HG03457 (cell line): ENCODE results near the gene SLC36A4.
"Not testable (repeated sequence)": the region's sequence is repeated elsewhere in the genome, so short reads cannot be mapped to it uniquely, and the experiment has no call there.

Experiments
- ATAC-seq: cut with Tn5 transposase; IDR thresholded peaks from one replicate; pipeline ENCODE4 v1.9.1; 2021; ENCODE audit warnings: moderate number of reproducible peaks; ENCODE audit not compliant: unreplicated experiment

Gene SLC36A4

DNA sequence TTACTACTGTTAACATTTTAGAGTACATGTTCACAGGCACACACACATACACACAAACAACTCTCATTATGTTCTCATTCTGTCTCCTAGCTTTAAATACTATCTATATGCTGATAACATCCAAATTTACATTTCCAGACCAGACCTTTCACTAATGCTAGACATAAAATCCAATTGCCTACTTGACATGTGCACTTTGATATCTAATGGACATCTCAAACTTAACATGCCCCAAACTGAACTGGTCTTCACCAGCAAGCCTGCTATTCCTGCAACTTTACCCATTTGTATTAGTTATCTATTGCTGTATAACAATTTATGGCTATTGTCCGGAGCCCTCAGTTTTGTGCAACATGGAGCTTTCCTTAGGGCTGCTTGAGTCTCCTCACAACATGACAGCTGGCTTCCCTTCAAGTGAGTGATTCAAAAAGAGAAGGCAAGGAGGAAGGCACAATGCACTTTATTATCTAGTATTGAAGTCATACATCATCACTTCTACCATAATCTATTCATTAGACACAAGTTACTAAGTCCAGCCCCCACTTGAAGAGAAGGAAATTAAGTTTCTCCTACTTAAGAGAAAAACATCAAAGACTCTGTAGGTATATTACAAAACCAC, 3.0 kb downstream of the SLC36A4 start:
- ATAC-seq: no peak

DNA sequence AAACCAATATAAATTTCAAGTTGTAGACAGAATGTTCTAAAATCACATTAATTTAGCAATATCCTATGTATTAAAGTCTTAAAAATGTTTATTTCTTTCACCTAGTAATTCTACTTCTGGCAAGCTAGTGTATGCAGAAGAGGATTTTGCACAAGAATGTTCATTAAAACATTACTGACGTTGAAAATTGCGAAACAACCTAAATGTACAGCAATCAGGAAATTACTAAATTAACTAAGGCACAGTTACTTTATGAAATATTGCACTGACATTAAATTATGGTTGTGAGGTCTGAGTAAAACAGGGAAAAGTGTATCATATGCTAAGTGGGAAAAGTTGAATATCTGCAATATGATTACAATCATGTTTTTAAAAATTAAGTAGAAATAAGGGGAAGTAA, 4.1 kb downstream of the SLC36A4 start:
- no peak for ATAC-seq

DNA sequence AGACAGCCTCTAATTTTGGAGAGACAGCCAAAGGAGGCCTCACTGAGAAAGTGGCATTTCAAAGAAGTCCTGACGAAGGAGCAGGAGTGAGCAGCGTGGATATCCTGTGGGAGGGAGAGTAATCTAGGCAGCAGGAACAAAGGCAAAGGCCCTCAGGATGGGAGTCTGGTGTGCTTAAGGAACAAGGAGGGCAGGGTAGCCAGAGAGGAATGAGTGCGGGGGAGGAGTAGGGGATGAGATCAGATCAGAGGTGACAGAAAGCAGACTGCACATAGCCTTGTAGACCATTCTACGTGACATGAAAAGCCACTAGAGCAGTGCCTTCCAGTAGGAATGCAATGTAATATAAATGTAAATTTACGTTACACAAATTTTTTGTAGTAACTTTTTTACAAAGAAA, 5.6 kb downstream of the SLC36A4 start:
- ATAC-seq: no peak

DNA sequence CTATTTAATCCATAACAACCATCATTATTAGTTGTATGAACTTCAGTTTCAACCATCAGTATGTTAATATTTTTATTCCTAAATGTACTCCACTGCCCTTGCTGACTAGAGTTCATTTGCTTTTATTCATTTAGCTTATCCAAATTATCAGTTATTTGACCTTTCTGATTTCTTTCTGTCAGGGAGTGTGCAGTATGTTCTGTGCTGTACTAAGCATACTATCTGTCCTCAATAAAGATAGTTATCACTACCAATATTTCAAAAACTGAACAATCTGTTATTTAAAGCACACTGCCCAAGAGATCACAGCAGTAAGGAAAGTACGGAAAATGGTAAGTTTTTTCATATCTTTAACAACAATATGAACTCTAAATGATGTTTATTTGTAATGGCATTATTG, 8.3 kb downstream of the SLC36A4 start:
- ATAC-seq: no peak

DNA sequence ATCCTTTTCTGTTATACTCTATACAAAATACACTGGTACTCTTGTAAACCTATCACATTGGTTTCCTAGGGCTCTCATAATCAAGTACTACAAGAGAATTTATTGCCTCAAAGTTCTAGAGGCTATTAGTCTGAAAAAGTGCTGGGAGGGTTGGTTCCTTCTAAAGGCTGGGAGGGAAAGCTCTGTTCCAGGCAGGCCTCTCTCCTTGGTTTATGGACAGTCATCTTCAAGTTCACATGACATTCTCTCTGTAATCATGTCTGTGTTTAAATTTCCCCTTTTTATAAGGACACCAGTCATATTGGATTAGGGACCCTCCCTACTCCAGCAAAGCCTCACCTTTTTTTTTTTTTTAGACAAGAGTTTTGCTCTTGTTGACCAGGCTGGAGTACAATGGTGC, 9.1 kb downstream of the SLC36A4 start:
- no peak for ATAC-seq

DNA sequence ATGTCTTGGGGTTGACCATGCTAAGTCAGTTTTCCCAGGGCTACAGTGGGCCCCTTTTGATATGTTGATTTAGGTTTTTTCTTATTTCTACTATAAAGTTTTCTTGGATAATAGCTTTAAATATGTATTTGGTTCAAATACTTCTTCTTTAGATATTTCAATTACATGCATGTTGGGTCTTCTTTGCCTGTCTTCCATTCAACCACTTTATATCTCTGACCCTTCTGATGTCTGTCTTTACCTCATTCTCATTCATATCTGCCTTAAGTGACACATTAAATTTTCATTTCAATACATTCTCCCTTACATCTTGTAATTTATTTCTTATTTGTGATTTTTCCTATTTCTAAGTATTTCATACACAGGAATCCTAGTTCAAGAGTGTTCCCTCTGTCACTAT, 10.5 kb downstream of the SLC36A4 start:
- no peak for ATAC-seq

DNA sequence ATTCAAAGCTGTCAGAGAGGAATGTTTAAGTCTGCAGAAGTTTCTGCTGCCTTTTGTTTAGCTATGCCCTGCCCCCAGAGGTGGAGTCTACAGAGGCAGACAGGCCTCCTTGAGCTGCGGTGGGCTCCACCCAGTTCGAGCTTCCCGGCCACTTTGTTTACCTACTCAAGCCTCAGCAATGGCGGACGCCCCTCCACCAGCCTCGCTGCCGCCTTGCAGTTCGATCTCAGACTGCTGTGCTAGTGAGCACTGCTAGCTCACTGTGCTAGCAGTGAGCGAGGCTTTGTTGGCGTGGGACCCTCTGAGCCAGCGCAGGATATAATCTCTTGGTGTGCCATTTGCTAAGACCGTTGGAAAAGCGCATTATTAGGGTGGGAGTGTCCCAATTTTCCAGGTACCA, 19.9 kb downstream of the SLC36A4 start:
- ATAC-seq: not testable (repeated sequence)

DNA sequence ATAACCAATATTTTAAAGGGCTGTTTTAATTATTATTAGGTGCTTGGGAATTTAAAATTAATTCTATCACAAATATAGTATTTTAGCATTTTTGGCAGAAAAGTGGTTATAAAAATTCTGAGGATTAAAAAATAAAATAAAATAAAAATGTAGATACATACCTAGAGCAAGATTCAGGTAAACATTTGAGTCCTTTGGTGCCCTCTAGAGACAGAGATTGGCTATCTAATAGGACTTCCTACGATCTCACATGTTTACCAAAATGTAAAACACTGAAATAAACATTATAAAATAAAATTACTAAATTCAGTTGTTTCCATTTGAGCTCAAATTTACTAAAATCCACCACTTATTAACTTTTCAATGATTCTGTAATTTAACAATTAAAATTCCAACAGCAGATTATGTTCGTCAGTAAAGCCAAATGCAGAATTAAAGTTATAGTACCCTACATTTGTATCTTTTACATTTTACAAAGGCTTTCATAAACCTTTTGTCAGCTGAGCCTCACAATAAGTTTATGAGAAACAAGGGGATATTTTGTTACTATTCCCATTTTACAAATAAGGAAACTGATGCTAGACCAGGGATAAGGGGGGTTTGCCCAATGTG, 27.7 kb downstream of the SLC36A4 start:
- ATAC-seq: no peak

DNA sequence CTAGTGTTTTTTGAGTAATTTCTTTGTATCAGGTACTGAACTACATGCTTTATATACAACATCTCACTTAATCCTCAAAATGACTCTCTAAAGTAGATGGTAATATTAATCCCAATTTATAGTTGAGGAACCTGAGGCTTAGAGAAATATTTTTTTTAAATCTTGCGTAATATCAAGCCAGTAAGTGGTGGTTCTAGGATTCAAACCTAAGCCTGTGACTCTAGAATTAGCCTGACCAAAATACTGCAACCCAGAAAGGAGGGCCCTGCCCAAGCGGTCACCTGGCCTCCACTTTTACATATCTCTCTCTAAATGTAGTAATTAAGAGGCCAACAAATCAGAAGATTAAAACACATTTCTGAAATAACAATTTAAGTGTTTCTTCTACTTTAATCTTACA, 28.6 kb downstream of the SLC36A4 start:
- ATAC-seq: no peak

DNA sequence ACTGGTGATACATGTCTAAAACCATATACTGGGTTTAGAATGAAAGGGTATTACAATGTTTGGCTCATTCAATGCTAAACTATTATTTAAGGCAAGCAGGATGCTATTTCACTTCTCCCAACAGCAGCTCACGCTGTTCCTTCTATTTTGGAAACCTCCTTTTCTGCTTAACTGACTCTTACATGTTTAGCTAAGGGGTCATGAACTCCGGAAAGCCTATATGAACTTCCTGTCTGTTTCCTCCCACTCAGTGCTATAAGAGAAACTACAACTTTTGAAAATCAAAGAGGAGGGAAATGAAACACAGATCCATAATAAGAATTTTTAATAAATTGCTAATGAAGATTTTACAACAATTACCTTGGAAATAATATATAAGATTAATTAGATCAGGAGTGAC, 30.9 kb downstream of the SLC36A4 start:
- ATAC-seq: no peak

DNA sequence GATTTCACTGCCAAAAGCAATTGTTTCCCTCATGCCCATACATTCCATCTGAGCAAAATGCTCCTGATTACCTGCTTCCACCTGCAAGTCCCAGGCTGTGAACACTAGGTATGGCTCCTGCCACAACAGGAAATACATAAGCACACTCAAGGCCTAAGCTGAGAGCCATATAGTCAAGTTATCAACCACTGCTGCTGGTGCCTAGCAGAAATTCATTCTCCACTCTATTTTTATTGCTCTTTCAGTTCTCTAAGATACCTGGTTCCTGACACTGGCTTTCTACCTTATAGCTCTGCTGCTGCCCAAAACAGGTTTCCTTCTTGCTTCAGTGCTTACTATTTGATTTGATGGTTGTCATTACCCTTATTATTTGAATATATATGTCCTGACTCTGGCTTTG, 31.6 kb downstream of the SLC36A4 start:
- ATAC-seq: no peak

DNA sequence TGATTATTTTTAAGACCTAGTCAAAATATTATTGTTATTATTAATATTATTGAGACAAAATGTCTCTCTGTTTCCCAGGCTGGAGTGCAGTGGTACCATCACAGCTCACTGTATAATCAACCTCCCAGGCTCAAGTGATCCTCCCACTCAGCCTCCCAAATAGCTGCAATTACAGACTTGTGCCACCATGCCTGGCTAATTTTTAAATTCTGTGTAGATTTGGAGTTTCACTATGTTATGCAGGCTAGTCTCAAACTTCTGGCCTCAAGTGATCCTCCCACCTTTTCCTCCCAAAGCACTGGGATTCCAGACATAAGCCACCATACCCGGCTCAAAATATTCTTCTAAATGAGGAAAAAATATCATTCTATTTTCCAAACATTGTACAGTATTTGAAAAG, 37.0 kb downstream of the SLC36A4 start:
- no peak for ATAC-seq

DNA sequence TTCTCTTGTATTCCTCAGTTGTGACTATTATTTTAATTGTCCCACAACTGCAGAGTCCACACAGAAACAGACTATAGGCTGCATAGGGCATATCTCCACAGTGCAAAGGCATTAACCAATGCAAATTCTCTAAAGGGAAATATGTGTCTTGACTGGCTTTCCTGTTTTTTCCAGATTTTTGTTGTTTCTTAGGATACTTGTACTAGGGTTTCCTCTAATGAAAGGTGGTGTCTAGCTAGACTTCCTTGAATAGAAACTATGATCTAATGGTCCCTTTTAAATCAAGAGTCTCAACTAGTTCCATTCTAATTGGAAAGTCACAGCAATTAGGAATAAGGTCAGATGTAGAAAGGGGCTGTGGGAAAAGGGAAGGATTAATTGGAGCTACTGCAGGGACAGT, 37.6 kb downstream of the SLC36A4 start:
- ATAC-seq: no peak

DNA sequence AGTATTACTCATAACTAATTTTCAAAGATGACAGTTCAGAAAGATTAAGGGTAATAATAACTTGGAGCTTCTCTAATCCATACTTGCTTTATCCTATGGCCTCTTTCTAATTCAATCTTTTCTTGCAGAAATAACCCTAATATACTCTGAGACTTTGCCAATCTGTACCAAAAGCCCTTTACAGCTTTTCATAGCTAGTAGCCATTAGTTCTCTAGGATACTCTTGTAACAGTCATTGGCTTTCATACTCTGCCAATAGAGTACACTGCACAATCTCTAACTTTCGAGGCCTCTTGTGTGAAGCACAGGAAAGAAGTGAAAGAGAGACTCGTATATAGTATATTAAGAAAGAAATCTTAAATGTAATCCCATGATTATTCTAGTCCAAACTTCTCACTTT, 38.1 kb downstream of the SLC36A4 start:
- no peak for ATAC-seq

DNA sequence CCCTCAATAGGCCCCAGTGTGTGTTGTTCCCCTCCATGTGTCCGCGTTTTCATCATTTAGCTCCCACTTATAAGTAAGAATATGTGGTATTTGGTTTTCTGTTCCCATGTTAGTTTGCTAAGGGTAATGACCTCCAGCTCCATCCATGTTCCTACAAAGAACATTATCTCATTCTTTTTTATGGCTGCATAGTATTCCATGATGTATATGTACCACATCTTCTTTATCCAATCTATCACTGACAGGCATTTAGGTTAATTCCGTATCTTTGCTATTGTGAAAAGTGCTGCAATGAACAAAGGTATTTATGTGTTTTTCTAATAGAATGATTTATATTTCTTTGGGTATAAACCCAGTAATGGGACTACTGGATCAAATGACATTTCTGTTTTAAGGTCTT, 42.1 kb downstream of the SLC36A4 start:
- ATAC-seq: no peak

DNA sequence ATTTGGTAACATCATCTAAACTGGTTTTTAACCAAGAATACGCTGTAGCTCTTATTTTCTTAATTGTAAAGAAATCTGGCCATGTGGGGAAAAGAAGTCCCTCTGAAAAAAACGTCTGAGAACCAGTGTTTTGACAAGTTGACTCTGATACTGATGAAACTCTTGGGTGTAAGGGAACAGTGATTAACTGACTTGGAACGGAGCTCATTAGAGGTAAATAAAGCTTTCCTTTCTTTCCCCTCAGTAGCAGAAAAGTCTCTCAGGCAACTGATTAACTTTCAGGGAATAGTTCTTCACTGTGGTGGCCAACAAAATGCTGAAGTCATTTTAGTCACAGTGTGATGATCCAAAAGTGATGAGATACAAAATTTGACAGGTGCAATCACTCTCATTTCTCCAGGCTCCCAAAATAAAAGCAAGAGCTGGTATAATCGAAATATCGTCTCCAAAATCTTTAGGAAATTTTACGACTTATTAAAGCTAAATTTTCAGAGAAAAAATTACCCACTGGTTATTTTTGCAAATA, 52.3 kb downstream of the SLC36A4 start:
- ATAC-seq: no peak

DNA sequence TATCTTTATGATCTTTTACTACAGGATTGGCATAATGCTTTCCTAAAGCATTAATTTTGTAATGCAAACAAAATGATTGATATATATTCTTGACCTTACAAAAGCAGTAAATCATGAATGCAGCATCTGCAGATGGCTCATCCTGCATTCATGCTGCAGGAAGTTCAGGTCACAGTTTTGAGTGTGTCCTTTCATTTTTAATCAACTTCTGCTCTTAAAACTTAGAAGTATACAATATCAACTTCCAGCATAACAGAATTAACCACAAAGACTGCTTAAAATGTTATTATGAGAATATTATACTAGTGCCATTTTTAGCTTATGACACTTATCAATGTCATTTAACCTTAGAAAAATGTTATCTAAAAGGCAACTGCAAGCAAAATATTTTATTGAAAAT, 54.0 kb downstream of the SLC36A4 start:
- no peak for ATAC-seq

DNA sequence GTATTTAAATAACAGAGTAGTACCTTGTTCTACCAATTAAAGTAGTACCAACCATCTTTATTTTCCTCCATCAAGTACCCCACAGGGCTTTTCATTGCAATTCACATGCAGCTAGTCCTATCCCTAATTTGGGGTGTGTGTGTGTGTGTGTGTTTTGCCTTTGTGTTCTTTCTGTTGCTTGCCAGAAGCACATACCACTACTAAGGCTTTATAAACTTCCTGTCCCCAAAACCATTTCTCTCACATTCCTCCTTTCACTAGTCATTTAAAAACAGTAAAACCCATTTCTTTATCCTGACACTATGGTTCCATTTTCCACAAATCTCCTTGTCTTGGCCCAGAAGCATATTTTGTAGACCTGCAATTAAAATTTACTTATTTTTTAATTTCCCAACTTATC, 54.6 kb downstream of the SLC36A4 start:
- ATAC-seq: no peak

DNA sequence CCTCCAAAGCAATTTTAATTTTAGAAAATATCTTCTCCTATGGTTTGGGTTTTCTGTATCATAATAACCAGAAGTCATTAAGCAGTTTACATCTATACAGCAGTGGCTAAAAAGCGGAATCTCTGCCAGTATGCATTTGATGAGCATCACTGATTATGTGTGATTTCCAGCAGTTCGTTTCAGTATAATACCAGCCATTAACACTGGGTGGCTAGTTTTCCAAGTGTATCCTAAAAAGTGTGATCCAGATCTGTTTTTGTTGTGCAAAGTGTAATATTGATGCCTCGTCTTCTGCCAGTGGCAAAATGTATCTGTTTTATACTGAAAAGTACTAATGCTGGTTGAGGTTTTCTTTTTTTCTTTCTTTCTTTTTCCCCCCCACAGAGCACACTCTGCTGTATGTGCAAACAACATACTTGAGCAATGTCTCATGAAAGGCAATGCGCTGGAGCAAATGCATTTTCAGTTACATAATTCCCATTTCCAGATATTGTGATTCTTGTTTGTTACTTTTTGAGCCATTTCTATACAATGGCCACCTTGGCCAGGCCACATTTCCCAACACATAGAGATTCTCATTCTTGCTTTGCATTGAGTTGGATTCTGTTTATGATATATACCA, 64.2 kb downstream of the SLC36A4 start:
- no peak for ATAC-seq

DNA sequence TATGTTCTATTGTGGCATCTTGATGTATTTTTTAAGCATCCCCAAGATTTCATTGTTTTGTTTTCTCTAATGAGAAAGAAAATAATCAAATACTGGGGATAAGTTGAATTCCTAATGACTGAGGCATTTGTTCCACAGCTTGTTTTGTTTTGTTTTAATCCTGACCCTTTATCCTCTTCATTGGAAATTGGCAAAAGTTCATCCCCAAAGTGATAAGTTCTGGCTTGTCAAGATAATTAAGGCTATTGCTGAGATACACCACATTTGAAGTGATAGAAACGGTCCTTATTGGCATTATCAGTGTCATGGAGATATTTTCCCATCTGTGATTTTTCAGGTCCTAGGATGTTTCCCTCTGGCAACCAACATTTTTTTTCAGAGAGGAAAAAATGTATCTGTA, 65.0 kb downstream of the SLC36A4 start:
- no peak for ATAC-seq

DNA sequence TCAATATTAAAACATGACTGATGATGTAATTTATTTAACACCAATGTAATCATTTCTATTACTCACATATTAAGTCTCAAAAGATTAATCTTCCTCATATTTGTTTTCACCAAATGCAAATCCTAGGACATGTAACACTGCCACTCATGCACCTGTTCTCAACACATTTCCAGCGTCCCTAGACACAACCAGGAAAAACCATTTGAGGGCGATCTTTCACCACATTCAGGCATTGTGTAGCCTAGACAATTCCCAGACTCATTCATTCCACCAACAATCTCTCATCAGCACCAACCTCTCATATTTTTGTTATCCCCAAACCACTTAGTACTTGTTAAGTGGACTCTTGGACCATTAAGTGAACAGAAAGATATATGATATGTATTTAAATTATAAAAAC, 66.1 kb downstream of the SLC36A4 start:
- no peak for ATAC-seq

DNA sequence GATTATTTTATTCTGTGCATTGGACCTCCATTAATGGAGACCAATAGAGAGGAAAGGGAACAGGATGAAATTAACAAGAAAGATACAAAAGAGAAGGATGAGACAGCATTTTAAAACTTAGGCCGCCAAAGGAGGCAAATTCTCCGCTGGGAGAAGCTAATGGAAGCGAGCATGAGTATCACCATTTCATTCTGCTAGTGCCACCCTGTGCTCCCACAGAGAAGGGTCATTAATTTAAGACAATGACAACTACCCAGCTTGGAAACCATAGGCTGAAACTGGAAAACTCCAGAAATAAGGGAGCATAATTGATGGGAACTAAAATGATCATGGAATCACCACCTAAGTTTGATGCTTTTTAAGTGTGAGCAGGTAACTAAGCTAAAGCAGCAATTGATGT, 69.2 kb downstream of the SLC36A4 start:
- ATAC-seq: no peak
